Uterus (tissue), 4 donors: ENCODE results near the gene GPD1L. TPM values are rescaled to one million over a fixed set of nuclear protein-coding genes. Genes with fewer than 3 reads are reported as not detected.
"Not testable (repeated sequence)": the region's sequence is repeated elsewhere in the genome, so short reads cannot be mapped to it uniquely, and the experiment has no call there.

Experiments used
- DNase-seq, 2 donors: peaks; one replicate each; pipeline ENCODE4 v3.0.0-alpha.2; 2019 to 2020
- H3K27ac ChIP-seq, 2 donors: fragments of 200-600 bp; sonication (generic); 1 replicate in 1 of 2; 2 replicates in 1 of 2; pipeline ENCODE4 v1.5.1; 2016 to 2018
- H3K27me3 ChIP-seq, 2 donors: fragments of 200-600 bp; sonication (generic); one replicate each; pipeline ENCODE4 v1.5.1; 2018 to 2019; ENCODE audit warnings: control low read depth in 1 of 2
- H3K36me3 ChIP-seq, 2 donors: fragments of 200-600 bp; sonication (generic); one replicate each; pipeline ENCODE4 v1.5.1; 2019; ENCODE audit warnings: control low read depth in 1 of 2
- H3K4me1 ChIP-seq, 2 donors: fragments of 200-600 bp; sonication (generic); one replicate each; pipeline ENCODE4 v1.5.1; 2018 to 2019; ENCODE audit warnings: control low read depth in 1 of 2
- H3K4me3 ChIP-seq, 2 donors: fragments of 200-600 bp; sonication (generic); 1 replicate in 1 of 2; 2 replicates in 1 of 2; pipeline ENCODE4 v1.5.1; 2018 to 2019; ENCODE audit warnings: mild to moderate bottlenecking in 1 of 2
- H3K9me3 ChIP-seq, 2 donors: fragments of 200-600 bp; sonication (generic); one replicate each; pipeline ENCODE4 v1.5.1; 2019; ENCODE audit warnings: control low read depth in 1 of 2
- CTCF ChIP-seq, 4 experiments: fragments of 200-600 bp in 2 of 4; fragments of 450-650 bp in 2 of 4; sonication (generic) in 2 of 4; IDR thresholded peaks; one replicate each; pipeline ENCODE4 v1.5.1; 2016 to 2019; ENCODE audit warnings: antibody characterized with exemption in 4 of 4, mild to moderate bottlenecking in 2 of 4, moderate library complexity in 1 of 4
- POLR2A ChIP-seq, 2 donors: fragments of 450-650 bp; IDR thresholded peaks; one replicate each; pipeline ENCODE4 v1.6.1; 2016; ENCODE audit warnings: antibody characterized with exemption in 2 of 2, mild to moderate bottlenecking in 1 of 2, moderate library complexity in 1 of 2
- intact Hi-C: fragments of 100-400 bp; cut with DNase I; formaldehyde crosslinking; loops from one replicate; pipeline ENCODE4 v1.15.1; 2023; ENCODE audit warnings: low total_unique reads
- total RNA-seq, 4 donors: library from RNA; depleted of rRNA in 3 of 4; stranded (reverse); fragments of >200 nt in 3 of 4; gene quantifications; one replicate each; pipeline versions ENCODE4 v1.1.0 to v1.2.4, GENCODE V29; 2014 to 2023
- donor health status: DM: yes; HTN: yes; CAD: no.

Gene GPD1L
- total RNA-seq, 4 donors from 2014 or later: 32.5 to 46.2 (median 41.1) TPM

GRCh38 chr3:32111560-32111959, 5.1 kb downstream of the GPD1L start:
- intact Hi-C loops: no loop called here

GRCh38 chr3:32113566-32113965, 7.1 kb downstream of the GPD1L start:
- Histone ChIP-seq H3K27ac (no peak overlapping the region), H3K27me3 (no peaks in the 10 kb centered on the region), H3K9me3 (no peaks in the 10 kb centered on the region), H3K4me3 (no peak overlapping the region), H3K4me1 (no peaks in the 10 kb centered on the region), H3K36me3 (no peaks in the 10 kb centered on the region)
- TF ChIP-seq POLR2A (IDR thresholded peaks at IDR 0.05) (no peak), CTCF (IDR thresholded peaks at IDR 0.05) (no peak)
- DNase-seq: no peak
- intact Hi-C loops: no loop called here

More at GRCh38 chr3:32111560-32111959, 5.1 kb downstream of the GPD1L start:
- no peak for DNase-seq
- H3K36me3 ChIP-seq: no peaks in the 10 kb centered on the region
- H3K27me3 ChIP-seq: no peaks in the 10 kb centered on the region
- no peaks in the 10 kb centered on the region for H3K9me3 ChIP-seq
- H3K27ac ChIP-seq: no peak overlapping the region
- H3K4me3 ChIP-seq: no peak overlapping the region
- H3K4me1 ChIP-seq: no peaks in the 10 kb centered on the region
- TF ChIP-seq CTCF (IDR thresholded peaks at IDR 0.05) (no peak), POLR2A (IDR thresholded peaks at IDR 0.05) (no peak)

GRCh38 chr3:32113981-32114545, 7.6 kb downstream of the GPD1L start:
- DNase-seq: no peak
- no peaks in the 10 kb centered on the region for H3K4me1 ChIP-seq

GRCh38 chr3:32114546-32115386, 8.3 kb downstream of the GPD1L start:
- intact Hi-C loops, H3K27ac ChIP-seq, H3K27me3 ChIP-seq, H3K36me3 ChIP-seq, DNase-seq, H3K9me3 ChIP-seq, H3K4me1 ChIP-seq, H3K4me3 ChIP-seq: not testable (repeated sequence)

More at GRCh38 chr3:32113981-32114545, 7.6 kb downstream of the GPD1L start:
- intact Hi-C loops: no loop called here
- no peaks in the 10 kb centered on the region for H3K36me3 ChIP-seq
- no peaks in the 10 kb centered on the region for H3K27me3 ChIP-seq
- no peak overlapping the region for H3K4me3 ChIP-seq
- H3K27ac ChIP-seq: no peak overlapping the region
- no peaks in the 10 kb centered on the region for H3K9me3 ChIP-seq
- no peak for TF ChIP-seq POLR2A (IDR thresholded peaks at IDR 0.05)
- no peak for TF ChIP-seq CTCF (IDR thresholded peaks at IDR 0.05)

GRCh38 chr3:32117320-32117719, 10.9 kb downstream of the GPD1L start:
- Histone ChIP-seq H3K27me3 (no peaks in the 10 kb centered on the region), H3K36me3 (no peaks in the 10 kb centered on the region), H3K4me1 (no peaks in the 10 kb centered on the region), H3K27ac (no peak overlapping the region), H3K4me3 (no peak overlapping the region), H3K9me3 (no peaks in the 10 kb centered on the region)
- no peak for DNase-seq
- intact Hi-C loops: no loop called here
- TF ChIP-seq CTCF (IDR thresholded peaks at IDR 0.05) (no peak), POLR2A (IDR thresholded peaks at IDR 0.05) (no peak)
